Left renal cortex interstitium (tissue), 4 donors: ENCODE results near the gene MLXIPL. TPM values are rescaled to one million over a fixed set of nuclear protein-coding genes. Genes with fewer than 3 reads are reported as not detected.
"Not testable (repeated sequence)": the region's sequence is repeated elsewhere in the genome, so short reads cannot be mapped to it uniquely, and the experiment has no call there.

Source experiments
- DNase-seq, 4 donors: peaks; one replicate each; pipeline ENCODE4 v3.0.0-alpha.2; 2013; ENCODE audit warnings: low read depth in 4 of 4, low spot score in 2 of 4, missing footprints in 1 of 4
- polyA plus RNA-seq, 4 donors: library from polyadenylated mRNA; unstranded; fragments of 120-200 nt; gene quantifications; one replicate each; pipeline ENCODE4 v1.2.1, GENCODE V29; 2013; ENCODE audit not compliant: insufficient read length in 4 of 4

Gene MLXIPL
- polyA plus RNA-seq, 4 donors = 3.0 to 10.1 (median 5.2) TPM

DNA sequence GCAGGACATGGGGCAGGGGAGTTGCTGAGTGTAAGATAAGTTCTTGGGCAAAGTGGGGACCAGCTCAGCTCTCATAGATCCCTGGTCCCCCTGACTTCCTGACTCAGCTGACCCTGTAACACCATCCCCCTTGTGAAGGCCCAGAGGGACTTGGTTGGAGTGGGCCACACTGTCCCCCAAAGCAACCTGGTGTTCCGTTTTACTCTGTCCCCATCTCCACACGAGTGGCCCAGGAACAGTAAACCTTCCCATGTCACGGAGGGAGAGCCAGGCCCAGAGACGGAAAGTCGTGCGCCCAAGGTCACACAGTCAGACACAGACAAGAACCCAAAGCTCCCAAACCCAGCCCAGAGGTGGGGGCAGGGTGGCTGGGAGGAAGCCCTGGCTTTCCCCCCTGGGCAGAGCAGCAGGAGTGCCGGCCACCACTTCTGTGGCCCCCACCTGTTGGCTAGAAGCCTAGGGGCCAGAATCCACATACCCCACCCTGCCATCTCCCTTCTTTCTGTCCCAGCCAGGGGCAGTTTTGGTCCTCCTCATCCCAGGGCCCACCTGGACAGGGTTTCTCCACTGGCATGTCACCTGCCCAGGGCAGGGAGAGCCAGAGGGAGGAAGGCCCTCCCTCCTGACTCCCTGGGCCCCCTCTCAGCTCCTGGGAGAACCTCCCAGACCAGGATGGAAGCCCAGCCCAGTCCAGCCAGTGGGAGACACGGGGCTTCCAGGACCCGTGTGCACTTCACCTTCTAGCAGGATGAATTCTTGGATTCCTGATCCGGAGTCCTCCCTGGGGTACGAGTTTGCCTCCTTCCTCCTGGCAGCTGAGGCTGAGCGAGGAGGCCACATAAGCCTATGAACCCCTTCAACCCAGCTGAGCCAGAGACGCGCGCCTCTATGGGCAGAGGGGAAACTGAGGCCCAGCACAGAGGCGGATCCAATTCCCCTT, 22.7 kb upstream of the MLXIPL start:
- no peak for DNase-seq

- no peak for DNase-seq
Observed at GRCh38 chr7:73645643-73646174, 21.4 kb upstream of the MLXIPL start.

DNA sequence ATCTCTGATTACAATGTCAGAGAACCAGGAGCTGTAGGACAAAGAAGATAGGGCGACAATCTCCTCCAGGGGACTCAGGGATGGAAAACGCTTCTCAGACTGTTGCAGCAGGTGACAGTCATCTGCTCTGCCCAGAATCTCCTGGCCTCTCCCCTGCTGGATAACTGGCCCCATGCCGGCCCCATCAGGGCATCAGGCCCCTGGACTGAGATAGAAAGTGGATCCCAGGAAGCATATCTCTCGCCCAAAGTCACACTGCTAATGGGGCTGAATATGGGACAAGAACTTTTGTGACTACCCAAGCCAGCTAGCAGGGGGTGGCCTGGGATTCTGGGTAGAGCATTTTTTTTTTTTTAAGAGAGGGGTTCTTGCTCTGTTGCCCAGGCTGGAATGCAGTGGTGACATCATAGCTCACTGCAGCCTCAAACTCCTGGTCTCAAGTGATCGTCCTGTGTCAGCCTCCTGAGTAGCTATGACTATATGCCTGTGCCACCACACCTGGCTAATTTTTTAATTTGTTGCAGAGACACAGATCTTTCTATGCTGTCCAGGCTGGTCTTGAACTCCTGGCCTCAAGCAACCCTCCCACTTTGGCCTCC, 20.5 kb upstream of the MLXIPL start:
- DNase-seq = no peak

DNA sequence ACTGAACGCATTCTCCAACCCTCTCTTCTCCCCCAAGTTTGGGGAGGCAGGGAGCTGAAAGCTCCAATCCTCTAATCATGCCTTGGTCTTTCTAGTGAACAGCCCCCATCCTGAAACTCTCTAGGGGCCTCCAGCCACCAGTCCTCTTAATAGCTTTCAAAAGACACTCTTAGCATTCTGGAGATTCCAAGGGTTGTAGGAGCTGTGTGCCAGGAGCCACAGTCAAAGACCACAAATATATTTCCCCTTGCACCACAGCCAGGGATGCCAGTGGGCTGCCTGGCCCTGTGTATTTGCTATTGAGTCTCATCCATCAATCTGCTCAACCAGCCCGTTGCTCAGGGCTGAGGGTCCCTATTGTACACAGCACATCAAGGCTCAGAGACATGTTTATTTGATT, 18.5 kb upstream of the MLXIPL start:
- no peak for DNase-seq

GRCh38 chr7:73638911-73639310, 14.6 kb upstream of the MLXIPL start:
- DNase-seq = no peak

DNA sequence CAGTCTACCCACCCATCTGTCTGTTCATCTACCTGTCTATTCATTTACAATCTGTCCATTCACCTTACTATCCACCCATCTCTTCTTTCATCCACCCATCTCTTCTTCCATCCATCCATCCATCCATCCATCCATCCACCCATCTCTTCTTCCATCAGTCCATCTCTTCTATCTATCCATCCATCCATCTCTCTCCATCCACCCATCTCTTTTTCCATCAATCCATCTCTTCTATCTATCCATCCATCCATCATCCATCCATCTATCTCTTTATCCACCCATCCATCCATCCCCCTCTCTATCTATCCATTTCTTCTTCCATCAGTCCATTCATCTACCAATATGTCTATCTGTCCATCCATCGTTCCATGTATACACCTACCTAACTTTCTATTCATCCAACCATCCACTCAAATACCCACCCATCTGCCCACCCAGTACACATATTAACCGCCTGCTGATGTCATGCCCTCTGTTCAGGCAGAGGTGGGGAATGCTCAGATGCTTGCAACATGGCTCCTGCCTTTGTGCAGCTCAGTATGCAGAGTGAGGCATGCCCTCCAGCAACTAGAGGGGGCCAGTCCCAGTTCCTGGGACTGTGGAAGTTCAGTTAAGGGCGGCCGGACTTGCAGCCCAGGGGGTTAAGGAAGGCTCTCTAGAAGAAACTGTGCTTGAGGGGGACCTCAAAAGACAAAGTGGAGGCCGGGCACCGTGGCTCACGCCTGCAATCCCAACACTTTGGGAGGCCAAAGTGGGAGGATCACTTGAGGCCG, 11.3 kb upstream of the MLXIPL start:
- no peak for DNase-seq

DNA sequence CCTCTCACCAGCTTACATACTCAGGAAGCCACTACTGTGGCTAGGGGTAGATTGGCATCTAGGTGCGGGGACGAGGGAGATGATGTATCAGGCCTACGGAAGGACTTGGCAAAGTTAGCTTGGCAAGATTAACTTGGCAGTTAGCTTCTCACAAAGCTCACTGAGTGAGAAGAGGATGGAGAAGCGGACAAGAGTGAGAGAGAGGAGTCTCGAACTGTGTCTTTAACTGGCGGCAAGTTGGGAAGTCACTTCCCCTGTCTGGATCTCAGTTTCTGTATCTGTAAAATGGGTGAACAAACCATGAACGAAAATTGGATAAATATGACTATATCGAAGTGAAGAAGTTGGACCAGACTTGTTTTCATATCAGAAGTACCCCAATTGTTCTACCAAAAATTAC, 9.5 kb upstream of the MLXIPL start:
- DNase-seq = no peak

DNA sequence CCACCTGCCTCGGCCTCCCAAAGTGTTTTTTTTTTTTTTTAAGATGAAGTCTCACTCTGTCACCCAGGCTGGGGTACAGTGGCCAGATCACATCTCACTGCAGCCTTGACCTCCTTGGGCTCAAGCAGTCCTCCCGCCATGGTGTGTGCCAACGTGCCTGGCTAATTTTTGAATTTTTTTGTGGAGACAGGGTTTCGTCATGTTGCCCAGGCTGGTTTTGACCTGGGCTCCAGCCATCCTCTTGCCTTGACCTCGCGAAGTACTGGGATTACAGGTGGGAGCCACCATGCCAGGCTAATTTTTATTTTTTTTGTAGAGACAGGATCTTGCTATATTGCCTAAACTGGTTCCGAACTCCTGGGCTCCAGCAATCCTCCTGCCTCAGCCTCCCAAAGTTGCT, 9.0 kb upstream of the MLXIPL start:
- DNase-seq = no peak

- no peak for DNase-seq
Observed at GRCh38 chr7:73631558-73631957, 7.2 kb upstream of the MLXIPL start.

DNA sequence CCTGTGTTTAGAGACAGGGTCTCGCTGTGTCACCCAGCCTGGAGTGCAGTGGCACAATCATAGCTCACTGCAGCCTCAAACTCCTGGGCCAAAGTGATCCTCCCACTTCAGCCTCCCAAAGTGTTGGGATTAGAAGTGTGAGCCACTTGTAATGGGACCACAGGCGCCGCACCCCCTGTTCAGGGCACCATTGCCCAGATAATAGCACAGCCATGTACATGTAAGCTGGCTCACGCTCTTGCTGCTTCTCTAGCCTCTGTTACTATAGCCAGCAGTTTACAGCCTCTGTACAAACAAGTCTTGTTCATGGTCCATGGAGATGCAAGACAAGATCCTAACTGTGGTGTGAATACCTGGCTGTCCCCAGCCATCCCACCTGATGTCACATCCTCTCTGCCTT, 4.2 kb upstream of the MLXIPL start:
- DNase-seq = no peak

DNA sequence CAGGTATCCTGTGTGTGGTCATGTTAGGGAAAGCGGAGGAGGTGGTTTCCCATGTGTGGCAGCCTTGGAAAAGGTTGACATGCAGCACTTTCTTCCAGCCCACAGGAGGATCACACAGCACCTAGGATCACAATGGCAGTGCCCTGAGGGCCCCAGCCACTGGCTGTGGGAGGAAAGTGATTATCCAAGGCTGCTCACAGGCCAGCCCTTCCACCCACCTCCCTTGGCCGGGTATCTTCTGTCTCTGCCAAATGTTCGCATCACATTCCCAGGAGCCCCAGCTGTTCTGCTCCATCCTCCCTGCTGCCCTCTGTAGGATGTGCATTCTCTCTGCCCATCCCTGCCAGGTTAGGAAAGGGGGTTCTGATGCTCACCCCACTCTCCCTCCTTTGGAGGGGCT, 2.5 kb upstream of the MLXIPL start:
- DNase-seq = no peak

DNA sequence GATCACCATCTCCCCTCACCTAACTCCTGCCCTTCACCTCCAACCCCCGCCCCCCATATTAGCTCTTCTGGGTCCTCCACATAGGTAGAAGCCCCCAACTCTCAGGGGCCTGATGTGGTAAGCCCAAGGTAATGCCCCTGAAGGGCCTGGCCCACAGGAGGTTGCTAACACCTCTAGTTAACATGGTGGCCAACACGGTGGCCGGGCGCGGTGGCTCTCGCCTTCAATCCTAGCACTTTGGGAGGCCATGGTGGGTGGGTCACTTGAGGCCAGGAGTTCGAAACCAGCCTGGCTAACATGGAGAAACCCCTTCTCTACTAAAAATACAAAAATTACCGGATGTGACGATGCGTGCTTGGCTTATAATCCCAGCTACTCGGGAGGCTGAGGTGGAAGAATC, 954 bp upstream of the MLXIPL start:
- no peak for DNase-seq

GRCh38 chr7:73624669-73625001, 313 bp upstream of the MLXIPL start:
- no peak for DNase-seq

GRCh38 chr7:73622909-73623797, 1.2 kb downstream of the MLXIPL start:
- no peak for DNase-seq

DNA sequence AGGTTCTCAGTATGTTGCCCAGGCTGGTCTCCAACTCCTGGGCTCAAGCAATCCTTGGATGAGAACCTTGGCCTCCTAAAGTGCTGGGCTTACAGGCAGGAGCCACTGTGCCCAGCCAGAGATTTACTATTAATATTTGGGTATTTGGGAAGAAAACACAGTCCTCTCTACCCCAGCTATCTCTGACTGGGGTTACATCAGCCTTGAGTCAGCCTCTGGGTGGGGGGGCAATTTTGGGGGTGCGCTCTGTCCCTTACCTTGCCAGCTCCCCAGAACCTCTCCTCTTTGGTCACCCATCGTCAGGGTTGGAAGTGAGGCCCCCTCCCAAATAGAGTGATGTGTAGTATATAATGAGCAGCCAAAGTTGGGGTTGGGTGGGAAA, 1.8 kb downstream of the MLXIPL start:
- no peak for DNase-seq

- DNase-seq = no peak
Observed at GRCh38 chr7:73621168-73622063, 2.9 kb downstream of the MLXIPL start.

GRCh38 chr7:73619394-73619793, 4.9 kb downstream of the MLXIPL start:
- not testable (repeated sequence) for DNase-seq

GRCh38 chr7:73618538-73618937, 5.8 kb downstream of the MLXIPL start:
- no peak for DNase-seq

- not testable (repeated sequence) for DNase-seq
Observed at GRCh38 chr7:73617520-73617919, 6.8 kb downstream of the MLXIPL start.
